OCI-M2 (cell line): ENCODE measurements around the gene NQO2.
"Not testable (repeated sequence)": the region's sequence is repeated elsewhere in the genome, so short reads cannot be mapped to it uniquely, and the experiment has no call there.

Experiments
- DNase-seq: peaks from one replicate; lab custom pipeline; 2025; ENCODE audit not compliant: unreplicated experiment; lab: John Stamatoyannopoulos, UW

NQO2 gene

GRCh38 chr6:3011592-3011991 is 11.9 kb downstream of the NQO2 start:
- no peak for DNase-seq

GRCh38 chr6:3013486-3013885 is 13.8 kb downstream of the NQO2 start:
- no peak for DNase-seq

- DNase-seq: no peak
These were observed 14.4 kb downstream of the NQO2 start for GRCh38 chr6:3013901-3014674.

- DNase-seq: no peak
These were observed 15.0 kb downstream of the NQO2 start for GRCh38 chr6:3014675-3015066.

- no peak for DNase-seq
These were observed 15.4 kb downstream of the NQO2 start for GRCh38 chr6:3015144-3015543.

GRCh38 chr6:3016473-3017280 is 17.0 kb downstream of the NQO2 start:
- DNase-seq: no peak

GRCh38 chr6:3017304-3017703 is 17.6 kb downstream of the NQO2 start:
- no peak for DNase-seq

GRCh38 chr6:3019065-3019464 is 19.4 kb downstream of the NQO2 start:
- no peak for DNase-seq

- no peak for DNase-seq
These were observed 20.1 kb downstream of the NQO2 start for GRCh38 chr6:3019749-3020320.

- not testable (repeated sequence) for DNase-seq
These were observed 21.4 kb downstream of the NQO2 start for GRCh38 chr6:3020976-3021598.

GRCh38 chr6:3022765-3023662 is 23.3 kb downstream of the NQO2 start:
- no peak for DNase-seq

GRCh38 chr6:3023663-3024483 is 24.2 kb downstream of the NQO2 start:
- peak; percentile 89 for DNase-seq

- DNase-seq: peak; percentile 57
These were observed 27.3 kb downstream of the NQO2 start for GRCh38 chr6:3026791-3027626.

GRCh38 chr6:3028156-3028555 is 28.5 kb downstream of the NQO2 start:
- DNase-seq: not testable (repeated sequence)

- DNase-seq: no peak
These were observed 32.4 kb downstream of the NQO2 start for GRCh38 chr6:3031857-3032640.

- DNase-seq: no peak
These were observed 33.3 kb downstream of the NQO2 start for GRCh38 chr6:3032986-3033385.

- DNase-seq: no peak
These were observed 34.0 kb downstream of the NQO2 start for GRCh38 chr6:3033652-3034051.

GRCh38 chr6:3035397-3035796 is 35.7 kb downstream of the NQO2 start:
- DNase-seq: no peak
